ENCODE data around the gene XYLT1. TPM values are rescaled to one million over a fixed set of nuclear protein-coding genes. Genes with fewer than 3 reads are reported as not detected.

Gene XYLT1
- total RNA-seq, 1 experiment from 2014 or later, result 14.5 TPM

- Histone ChIP-seq H2AK5ac (ENCODE audit: insufficient read length, low read length) (no peak overlapping the region), H4K5ac (ENCODE audit: insufficient read length, low read depth, low read length) (no peak overlapping the region), H2BK15ac (ENCODE audit: low read depth, low read length) (no peak overlapping the region), H2BK12ac (ENCODE audit: insufficient read length, low read depth, low read length) (no peak overlapping the region), H4K20me1 (ENCODE audit: control insufficient read depth, insufficient read depth, insufficient read length) (no peaks in the 10 kb centered on the region), H3K4me1 (ENCODE audit: insufficient read depth, low read length) (peaks cover 3% of the 10 kb centered on the region; the same call in 1 of the 2 replicates), H4K91ac (ENCODE audit: insufficient read length, low read depth, low read length) (no peak overlapping the region), H2BK5ac (ENCODE audit: insufficient read length, low read length) (no peak overlapping the region), H3T11ph (ENCODE audit: low read length) (no peak overlapping the region), H3K79me2 (ENCODE audit: insufficient read depth, low read length) (no peaks in the 10 kb centered on the region), H3K14ac (ENCODE audit: insufficient read depth, low read length) (no peak overlapping the region), H3K18ac (ENCODE audit: insufficient read length, low read depth, low read length) (no peak overlapping the region), H3K79me1 (ENCODE audit: insufficient read depth, low read depth, low read length, poor library complexity, severe bottlenecking) (no peaks in the 10 kb centered on the region), H4K8ac (replicated peaks; ENCODE audit: insufficient read length, low read depth, low read length) (no peak overlapping the region), H2BK120ac (ENCODE audit: low read depth, low read length, poor library complexity, severe bottlenecking) (no peak overlapping the region), H2AFZ (ENCODE audit: low read length) (no peak overlapping the region), H3K4me2 (ENCODE audit: insufficient read depth, insufficient read length, low read length) (no peak overlapping the region), H3K9me3 (ENCODE audit: control insufficient read depth, low read depth, low read length) (no peaks in the 10 kb centered on the region), H3K23ac (ENCODE audit: insufficient read length, low read depth, low read length) (no peak overlapping the region), H3K23me2 (ENCODE audit: insufficient read length, low read depth, low read length, poor library complexity, severe bottlenecking) (no peaks in the 10 kb centered on the region), H3K56ac (ENCODE audit: insufficient read length, low read depth, low read length) (no peak overlapping the region), H3K27ac (ENCODE audit: insufficient read length, low read depth, low read length) (no peak overlapping the region), H3K9ac (ENCODE audit: extremely low read depth, insufficient read length, low read length) (no peak overlapping the region), H2BK20ac (ENCODE audit: low read depth, low read length, poor library complexity, severe bottlenecking) (no peak overlapping the region), H3K4ac (ENCODE audit: low read depth, low read length) (no peak overlapping the region), H3K27me3 (ENCODE audit: insufficient read depth, low read length) (no peaks in the 10 kb centered on the region)
- Mint-ChIP-seq H3K4me3 (no peak overlapping the region), H3K4me1 (peaks cover 27 to 28% of the 10 kb centered on the region in 2 experiments), H3K27me3 (ENCODE audit: low read depth) (no peaks in the 10 kb centered on the region), H3K9me3 (no peaks in the 10 kb centered on the region), H3K27ac (no peak overlapping the region), H3K36me3 (ENCODE audit: insufficient read depth in 1 of 3, low read depth in 3 of 3) (peaks cover 0 to 1% (median 0%) of the 10 kb centered on the region in 3 experiments; a peak in 3 of 7 replicates)
- DNase-seq, result no peak
- whole genome bisulfite sequencing (ENCODE audit: extremely low coverage, insufficient read length, low lambda C conversion rate), result no CpG with 5 or more reads among the region's 7 CpGs
- TF ChIP-seq CTCF (conservative IDR thresholded peaks at IDR 0.05), result no peak
Measured at GRCh38 chr16:17360693-17361122, 110.1 kb downstream of the XYLT1 start.

All from H9 (cell line).